Activated CD8-positive, alpha-beta memory T cell treated with anti-CD3 and anti-CD28 coated beads for 24 hours (primary cell): ENCODE measurements around the gene DCPS.

Source experiments
- DNase-seq: peaks from one replicate; pipeline ENCODE4 v3.0.0-alpha.2; 2020

DCPS gene

DNA sequence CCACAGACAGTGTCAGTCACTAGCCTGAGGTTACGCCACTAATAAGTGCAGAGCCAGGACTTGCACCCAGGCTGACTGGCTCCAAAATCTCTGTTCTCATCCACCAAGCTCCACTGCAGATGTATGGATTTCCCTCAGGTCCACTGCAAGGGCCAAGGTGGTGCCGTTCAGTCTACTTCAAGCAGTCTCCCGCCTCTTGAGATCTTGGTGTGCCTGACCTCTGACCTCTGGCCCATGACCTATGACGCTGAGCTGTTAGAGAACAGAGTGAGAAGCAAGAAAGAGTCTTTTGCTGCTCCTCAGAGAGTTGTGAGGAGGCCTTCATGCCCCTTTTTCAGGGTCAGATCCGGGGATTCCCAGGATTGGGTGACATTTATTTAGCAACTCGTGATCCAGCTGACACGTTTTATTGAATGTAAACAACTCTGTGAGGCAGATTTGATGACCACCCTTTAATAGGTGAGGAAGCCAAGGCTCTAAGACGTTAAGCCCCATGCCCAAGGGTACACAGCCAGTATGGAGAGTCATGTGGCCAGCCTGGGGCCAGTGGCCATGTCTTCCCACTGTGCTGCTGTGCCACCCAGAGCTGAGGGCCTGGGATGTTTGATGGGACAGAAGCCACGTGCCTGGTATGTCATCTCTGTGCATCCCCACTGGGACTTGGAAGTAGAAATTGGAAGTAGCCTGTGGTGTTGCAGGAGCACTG, 25.2 kb downstream of the DCPS start:
- no peak for DNase-seq

DNA sequence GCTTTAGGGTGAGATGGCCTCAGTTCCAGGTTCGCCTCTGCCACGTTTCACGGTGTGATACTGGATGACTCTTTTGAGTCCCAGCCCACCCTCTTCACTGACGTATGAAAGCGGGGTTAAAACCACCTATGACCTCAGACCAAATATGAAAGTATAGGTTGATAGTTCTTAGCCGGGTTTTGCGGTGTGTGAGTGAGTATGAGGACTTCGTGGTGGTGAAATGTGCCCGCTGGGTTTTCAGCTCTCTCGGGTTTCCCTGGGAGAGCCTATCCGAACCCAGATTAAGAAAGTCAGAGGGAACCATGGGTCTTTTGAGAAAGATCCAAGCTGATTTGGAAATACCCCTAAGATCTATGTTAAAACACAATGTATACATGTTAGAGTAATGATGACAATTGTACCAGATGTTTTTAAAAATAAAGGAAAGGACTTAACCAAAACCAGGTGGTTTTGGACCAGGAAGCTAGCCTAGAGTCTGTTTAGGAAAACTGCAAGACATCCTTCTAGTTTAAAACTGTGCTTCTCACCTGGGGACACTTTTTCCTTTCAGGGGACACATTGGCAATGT, 25.9 kb downstream of the DCPS start:
- no peak for DNase-seq

DNA sequence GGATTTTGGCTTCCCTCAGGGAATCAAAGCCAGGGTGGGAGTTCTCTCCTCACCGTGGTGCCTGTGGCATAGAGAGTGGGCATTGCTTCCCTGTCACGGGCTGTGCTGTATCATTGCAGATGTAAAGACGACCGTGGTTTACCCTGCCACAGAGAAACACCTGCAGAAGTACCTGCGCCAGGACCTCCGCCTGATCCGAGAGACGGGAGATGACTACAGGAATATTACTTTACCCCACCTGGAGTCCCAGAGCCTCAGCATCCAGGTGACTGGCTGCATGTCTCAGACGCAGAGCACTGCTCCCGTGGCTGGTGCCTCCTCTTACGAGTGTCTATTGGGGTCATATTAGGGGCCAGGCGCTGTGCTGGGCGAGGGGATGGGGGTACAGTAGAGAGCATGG, 27.4 kb downstream of the DCPS start:
- no peak for DNase-seq

DNA sequence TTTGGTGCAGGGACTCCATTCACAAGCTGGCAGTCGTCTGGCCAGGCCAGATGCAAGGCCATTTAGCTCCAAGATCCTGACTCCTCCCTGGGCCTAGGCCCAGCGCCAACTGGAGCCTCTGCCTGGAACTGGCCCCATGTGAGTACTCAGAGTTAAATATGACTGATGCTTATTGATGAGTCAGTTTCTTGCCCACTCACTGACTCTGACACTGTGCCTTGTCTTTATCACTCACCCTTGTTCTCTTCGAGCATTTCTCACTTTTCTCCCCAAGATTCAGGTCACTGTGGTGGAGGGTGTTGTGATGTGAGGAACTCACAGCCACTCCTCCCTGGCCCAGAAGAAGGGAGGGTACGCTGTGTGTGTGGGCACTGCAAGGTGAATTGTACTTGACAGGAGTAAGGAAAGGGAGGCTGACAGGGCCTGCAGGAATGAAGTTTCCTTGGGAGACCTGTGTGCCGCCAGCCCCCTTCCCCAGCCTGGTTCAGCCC, 28.4 kb downstream of the DCPS start:
- DNase-seq, result no peak

DNA sequence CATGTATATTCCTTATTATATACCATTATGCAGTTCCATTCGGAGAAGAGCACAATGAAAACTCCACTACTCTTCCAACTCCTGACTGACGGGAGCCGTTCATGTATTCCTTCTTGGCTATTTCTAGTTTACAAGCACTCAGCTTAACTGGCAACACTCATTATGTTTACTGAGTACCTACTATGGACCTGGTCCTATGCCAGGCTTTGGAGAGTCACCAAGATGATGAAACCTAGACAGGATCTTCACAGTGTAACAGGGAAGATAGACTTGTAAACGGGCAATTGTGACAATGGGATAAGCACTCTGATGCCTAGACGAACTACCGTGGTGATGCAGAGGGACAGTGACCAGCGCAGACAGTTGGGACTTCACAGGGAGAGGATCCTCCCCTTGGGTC, 29.3 kb downstream of the DCPS start:
- DNase-seq, result no peak

DNA sequence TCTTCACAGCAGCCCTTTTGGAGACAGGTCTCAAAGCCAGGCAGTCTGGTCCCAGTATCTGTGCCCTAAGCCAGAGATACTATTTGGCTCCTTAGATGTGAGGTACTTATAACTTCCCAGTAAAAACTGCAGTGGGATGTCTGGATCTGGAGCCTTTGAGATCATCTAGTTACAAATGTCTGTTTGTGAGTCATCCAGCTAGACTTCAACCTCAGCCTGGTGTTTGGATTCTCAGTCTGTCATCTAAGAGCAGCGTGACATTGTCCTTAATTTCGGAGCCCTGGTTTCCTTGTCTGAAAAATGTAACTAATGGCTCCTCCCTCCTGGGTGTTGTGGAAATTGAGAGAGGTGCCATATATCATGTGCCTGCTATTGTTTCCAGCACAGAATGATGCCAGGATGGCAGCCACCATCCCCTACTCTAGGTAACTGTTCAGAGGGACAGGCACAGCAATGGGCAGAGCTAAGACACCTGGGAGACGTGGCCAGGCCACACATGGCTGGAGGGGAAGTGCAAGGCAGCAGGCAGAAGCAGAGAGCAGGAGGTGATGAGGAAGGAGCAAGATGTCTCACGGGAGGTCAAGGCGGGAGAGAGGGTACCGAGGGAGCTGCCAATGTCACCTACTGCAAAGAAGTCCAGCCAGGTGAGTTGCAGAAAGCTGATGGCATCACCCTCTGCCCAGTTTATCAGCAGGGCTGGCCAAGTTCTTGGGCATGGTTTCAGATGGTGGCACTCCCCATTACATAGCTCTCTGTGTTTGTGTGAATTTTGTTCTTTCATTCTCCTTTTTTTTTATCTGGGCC, 31.0 kb downstream of the DCPS start:
- no peak for DNase-seq

DNA sequence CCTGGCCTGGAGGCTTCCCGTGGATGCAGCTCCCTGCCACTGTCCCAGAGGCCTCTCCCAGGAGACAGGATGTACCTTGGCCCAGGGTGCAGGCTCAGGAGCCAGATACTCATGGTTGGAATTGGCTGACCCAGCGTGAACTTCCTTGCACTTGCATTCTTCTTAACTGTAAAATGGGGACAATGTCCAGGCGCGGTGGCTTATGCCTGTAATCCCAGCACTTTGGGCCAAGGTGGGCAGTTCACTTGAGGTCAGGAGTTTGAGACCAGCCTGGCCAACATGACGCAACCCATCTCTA, 31.6 kb downstream of the DCPS start:
- DNase-seq, result no peak

DNA sequence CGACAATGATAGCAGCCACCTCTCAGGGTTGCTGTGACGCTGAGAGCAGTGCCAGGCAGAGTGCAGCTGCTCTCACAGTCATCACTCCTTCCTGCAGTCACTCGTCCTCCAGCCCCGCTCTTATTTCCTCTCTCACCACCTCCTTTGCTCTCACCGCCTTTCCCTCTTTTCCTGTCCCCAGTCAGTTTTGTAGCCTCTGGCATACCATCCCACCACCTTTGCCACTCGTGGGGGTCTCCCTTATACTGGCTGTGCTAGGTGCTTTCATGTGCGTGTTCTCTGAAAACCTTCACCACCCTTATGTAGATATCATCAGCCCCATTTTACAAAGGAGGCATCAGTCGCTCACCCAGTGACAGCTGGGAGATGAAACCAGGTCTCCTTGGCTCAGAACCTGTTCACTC, 32.3 kb downstream of the DCPS start:
- no peak for DNase-seq

DNA sequence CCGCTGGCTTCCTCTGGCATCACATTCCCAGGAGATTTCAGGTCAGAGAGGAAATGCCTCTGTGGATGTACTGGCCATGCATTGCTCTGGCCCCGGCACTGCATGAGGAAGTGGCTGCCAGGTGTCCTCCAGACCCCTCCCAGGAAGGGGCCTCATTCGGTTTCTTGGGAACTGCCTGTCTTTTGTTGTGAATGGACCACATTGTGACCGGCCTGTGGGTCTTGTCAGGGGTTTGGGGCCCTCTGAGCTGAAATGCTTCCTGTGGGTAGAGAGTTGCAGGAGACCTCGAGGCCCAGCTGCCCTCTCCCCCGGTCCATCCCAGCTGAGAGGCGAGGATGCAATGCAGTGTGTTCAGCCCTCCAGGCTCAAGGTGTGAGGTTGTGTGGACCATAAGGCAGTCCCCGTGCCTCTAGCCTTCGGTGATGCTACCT, 32.8 kb downstream of the DCPS start:
- no peak for DNase-seq

DNA sequence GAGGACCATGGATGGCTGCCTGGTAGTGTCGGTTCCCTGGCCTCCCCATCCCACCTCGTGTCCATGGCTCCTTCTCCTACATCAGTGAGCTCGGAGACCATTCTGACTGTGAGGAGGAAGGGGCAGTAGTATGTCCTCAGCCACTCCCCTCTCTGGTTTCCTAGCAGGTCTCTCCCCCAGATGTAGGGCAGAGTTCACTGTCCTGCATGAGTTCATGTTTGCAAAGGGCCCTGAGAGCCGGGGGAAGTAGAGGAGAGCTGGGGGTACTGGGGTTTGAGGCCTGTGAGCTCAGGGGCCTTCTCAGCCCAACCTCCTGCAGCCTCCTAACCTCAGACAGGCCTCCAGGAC, 33.2 kb downstream of the DCPS start:
- no peak for DNase-seq

DNA sequence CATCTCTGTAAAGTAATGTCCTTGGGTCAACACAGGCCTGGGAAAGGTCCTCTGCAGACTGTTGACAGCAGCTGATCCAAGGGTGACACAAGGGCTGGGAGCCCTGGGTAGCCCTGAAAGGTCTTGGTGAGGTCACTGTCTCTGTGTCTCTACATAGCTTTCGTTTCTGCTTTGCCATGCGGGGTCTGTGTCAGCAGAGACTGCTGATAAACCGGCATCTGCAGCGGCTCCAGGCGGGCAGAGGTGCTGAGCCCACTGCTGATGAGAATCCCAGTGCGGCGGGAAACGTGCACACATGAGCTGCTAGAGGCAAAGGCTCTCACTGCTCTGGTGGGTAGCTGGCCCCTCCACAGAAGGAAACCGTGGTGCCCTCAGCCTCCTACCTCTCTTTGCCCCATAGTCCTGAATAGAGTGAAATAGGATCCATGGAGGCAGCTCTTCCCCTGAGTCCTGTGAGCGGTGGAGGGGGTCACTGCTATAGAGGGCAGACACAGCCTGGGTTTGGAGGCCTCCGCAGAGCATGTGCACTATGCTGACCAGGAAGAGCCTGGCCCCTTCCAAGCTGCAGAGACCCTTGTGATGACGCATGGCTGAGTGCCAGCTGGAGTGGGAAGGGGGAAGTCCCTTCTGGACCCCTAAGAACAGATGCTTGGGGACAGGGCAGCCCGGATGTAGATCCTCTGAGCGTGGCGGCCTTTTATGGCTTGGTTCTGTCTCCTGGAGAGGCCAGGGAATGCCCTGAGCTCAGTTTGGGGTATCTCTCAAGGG, 33.8 kb downstream of the DCPS start:
- no peak for DNase-seq

DNA sequence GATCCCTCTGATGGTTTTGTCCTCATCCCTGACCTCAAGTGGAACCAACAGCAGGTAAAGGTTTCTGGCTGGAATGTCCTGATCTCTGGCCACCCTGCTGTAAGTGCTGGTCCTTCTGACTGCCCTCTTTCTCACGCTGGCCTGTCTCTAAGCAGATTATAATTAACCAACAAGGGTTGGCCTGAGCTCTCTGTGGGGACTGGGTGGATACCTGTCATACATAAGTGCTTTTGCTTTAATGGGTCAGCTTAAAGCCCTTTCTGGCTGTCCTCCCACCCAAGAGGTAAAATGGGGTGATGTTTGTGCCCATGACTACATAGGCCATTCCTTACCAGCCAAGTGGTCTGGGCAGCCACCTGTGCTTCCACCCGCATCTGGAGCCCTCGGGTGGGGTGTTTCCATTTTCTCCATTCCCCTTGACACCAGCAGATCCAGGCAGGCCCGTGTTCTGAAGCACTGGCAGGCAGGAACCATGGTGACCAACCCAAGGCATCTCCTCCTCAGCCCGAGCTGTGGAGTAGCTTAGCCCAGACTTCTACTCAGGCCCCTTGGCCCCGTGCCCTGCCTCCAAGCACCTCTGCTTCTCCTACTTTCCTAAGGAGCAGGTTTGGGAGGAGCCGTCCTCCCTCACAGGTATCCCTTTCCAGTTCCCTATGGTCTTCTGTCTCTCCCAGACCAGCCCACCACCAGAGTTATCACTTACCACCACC, 34.6 kb downstream of the DCPS start:
- no peak for DNase-seq

DNA sequence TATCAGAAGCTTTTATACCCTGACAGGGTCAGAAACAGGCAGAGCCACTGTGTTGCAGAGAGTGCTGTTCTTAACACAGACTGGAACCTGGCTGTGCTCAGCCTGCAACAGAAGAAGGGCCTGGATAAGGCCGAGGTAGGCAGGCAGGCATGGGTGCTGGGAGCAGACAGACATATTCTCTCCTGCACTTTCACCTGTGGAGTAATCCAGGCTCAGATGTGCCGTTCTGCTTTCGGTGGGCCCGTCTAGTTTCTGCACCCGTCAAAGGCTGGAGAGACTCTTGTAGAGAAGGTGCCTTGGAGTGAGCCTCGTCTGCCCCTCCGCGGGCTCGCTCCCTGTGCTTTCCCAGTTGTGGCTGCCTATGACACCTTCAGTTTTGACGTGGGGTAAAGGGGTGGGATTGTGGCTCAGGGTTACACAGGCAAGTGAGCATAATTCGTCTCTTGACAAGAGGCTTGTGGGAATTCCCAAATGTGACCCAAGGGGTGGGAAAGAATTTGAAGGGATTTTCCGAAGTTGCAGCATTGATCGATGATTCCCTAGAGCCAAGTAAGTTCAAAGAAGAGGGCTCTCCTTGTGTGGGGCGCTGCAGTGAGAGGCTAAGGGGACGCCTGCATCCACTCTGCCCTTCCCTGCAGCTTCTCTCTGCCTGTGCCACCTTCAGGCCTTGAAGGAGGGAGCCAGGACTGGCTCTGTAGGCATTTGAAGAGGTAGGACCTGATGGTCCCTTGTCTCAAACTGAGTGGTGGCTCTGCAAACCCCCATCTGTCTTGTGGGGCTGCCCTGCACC, 35.4 kb downstream of the DCPS start:
- DNase-seq, result no peak

DNA sequence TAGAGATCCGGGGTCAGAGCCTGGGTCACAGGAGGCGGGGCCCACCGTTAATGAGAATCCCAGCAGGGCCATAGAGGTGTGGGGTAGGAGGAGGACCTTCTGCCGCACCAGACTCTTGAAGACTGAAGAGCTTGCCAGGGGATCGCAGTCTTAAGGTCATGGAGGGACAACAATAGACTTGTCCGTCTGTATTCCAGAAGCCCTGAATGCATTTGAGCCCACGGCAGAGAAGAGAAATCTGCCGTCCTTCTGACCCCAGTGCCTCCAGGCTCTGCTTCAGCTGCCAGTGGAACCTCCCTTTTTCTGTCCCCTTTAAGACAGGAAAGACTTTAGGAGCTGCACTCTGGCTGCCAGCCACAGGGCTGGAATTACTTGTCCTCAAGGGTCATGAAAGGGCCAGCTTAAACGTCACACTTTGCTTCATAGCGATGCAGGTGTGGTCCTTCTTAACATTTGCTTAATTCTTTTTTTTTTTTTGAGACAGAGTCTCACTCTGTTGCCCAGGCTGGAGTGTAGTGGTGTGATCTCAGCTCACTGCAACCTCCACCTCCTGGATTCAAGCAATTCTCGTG, 36.1 kb downstream of the DCPS start:
- DNase-seq, result no peak

DNA sequence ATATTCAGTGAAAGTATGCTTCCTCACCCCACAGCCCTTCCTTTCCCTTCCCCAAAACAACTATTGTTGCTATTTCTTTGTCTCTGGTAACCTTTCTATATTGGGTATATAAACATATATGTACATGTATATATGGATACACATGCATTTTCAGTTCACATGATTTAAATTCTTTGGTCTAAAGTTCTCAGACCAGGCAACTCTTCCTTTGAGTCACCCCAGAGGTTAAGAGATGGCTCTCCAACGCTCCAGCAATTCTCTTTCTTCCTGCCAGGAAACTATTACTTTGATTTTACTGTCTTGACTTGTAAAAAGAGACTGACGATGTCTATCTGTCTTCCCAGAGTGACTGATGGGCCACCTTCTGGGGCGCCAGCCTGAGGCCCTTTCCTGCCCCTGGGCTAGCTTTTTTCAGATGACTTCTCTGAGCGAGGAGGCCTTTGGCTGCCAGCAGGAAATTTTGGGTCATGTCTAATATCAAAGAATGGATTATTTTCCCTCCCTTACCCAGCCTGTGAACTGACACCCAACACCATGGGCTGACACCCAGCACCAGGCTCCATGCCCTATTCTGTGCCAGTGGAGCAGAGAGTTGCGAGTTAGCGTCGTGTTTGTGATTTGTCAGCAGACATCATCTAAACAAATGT, 37.2 kb downstream of the DCPS start:
- DNase-seq, result no peak

DNA sequence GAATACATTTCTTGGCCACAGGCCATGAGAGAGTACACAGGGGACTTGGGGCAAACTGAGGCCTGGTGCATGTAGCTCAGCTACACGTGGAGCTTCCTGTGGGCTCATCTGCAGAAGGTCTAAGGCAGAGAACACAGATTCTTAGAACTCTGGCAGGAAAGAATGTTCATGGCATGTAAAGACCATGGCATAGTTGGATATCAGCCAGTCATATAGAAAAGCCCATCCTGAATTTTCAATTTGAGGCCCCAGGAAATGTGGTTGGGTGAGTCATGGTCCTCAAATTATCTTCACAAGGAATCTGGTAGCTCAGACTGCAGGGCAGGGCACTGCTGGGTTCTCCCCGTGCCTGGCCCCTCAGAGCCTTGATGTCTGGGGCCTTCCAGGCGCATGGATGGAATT, 37.9 kb downstream of the DCPS start:
- no peak for DNase-seq

DNA sequence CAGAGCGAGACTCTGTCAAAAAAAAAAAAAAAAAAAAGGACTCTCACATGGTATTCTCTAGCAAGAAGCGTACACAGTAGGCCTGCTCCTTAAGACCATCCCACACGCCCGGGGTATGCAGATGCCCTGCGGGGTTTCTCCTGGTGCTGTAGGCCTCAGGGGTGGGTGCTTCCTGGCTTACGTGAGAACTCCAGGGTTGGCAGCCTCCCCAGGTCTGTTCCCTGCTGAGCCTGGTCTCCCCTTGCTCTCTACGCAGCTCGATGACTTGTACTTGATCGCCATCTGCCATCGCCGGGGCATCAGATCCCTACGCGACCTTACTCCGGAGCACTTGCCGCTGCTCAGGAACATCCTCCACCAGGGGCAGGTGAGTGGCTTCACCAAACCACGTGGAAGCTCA, 39.2 kb downstream of the DCPS start:
- no peak for DNase-seq

DNA sequence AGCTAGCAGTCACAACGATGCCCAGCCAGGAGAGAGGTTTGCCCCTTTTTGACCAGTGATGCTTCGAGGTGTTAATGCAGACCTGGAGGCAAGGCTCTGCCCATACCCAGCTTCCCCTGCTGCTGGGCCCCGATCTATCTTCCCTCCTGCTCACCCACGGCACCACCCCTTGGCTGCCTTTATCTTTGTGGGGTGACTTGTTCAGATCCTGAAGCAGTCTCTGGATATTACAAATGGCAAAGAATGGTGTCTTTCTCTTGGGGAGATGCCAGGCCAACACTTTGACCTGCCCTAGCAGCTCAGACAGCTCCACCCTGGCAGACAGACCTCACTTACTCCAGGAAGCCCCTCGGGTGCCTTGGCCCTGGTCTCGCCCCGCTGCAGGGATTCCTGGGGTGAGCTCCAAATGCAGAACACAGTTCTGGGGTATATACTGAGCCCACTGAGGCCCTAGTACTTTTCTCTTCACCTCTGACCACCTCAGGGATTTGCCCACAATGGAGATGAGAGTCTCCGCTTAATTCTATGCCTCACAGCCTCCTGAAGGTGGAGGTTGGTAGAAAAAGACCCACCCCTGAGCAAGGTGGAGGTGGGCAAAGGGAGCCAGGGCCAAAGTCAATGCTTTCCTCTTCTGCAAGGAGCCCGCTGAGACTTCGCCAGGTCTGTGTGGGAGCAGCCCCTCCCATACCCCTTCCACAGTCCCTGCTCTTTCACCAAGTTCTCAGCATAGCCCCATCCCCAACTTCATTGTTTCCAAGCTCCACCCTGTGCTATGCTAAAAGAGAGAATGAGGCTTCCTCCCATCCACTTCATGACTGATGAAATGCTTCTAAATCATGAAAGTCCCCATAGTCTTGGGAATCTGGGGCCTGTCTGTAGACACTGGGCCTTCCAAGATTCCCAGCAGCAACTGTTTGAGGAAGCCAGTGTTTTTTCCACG, 40.6 kb downstream of the DCPS start:
- no peak for DNase-seq

DNA sequence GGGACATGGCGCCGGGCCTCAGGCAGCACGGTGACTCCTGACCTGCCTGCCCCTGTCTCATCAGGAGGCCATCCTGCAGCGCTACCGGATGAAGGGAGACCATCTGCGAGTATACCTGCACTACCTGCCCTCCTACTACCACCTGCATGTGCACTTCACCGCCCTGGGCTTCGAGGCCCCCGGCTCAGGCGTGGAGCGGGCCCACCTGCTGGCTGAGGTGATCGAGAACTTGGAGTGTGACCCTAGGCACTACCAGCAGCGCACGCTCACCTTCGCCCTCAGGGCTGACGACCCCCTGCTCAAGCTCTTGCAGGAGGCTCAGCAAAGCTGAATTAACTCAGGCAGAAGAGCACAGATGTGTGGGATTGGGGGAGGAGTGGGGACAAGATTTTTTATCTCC, 41.4 kb downstream of the DCPS start:
- DNase-seq, result no peak
